ENCODE measurements around the gene SNAPC3. TPM values are rescaled to one million over a fixed set of nuclear protein-coding genes. Genes with fewer than 3 reads are reported as not detected.

SNAPC3 gene
- total and polyA plus RNA-seq, 2 of the 4 experiments (the other 2 are of a cell fraction) = 22.0 to 31.0 TPM

GRCh38 chr9:15480028-15480427, 57.4 kb downstream of the SNAPC3 start:
- H3K9me3 ChIP-seq (ENCODE audit: control insufficient read depth, insufficient read depth, low read length) = no peaks in the 10 kb centered on the region
- no peak overlapping the region for H2BK20ac ChIP-seq (ENCODE audit: low read depth, low read length)
- no peak overlapping the region for H3K9ac ChIP-seq (ENCODE audit: low read depth, low read length)
- in situ Hi-C loops (cut with MboI; ENCODE audit: low sequenced_read_pairs) = no loop called here
- H2BK5ac ChIP-seq (ENCODE audit: low read depth, low read length, poor library complexity, severe bottlenecking) = no peak overlapping the region
- dilution Hi-C loops (cut with HindIII; ENCODE audit: low sequenced_read_pairs, unreplicated experiment) = no loop called here
- H2BK120ac ChIP-seq (ENCODE audit: low read depth, low read length) = no peak overlapping the region
- no peaks in the 10 kb centered on the region for H4K20me1 ChIP-seq (ENCODE audit: insufficient read depth, low read length)
- no peak overlapping the region for H3K27ac ChIP-seq (ENCODE audit: insufficient read depth, low read length)
- ATAC-seq (ENCODE audit: low read depth) (no peak), DNase-seq (no peak)
- H3K4ac ChIP-seq (ENCODE audit: low read depth, low read length) = no peak overlapping the region
- CTCF ChIA-PET = no interaction called here
- no peak overlapping the region for H2BK15ac ChIP-seq (ENCODE audit: low read depth, low read length)
- no peak overlapping the region for H2AK9ac ChIP-seq (replicated peaks; ENCODE audit: low read depth, low read length, poor library complexity)
- no peak overlapping the region for H4K5ac ChIP-seq (ENCODE audit: low read depth, low read length)
- BruUV-seq (replicated peaks) = no TSS peak
- H3K79me1 ChIP-seq (ENCODE audit: low read depth in 1 of 2, low read length in 2 of 2) = peaks cover 10 to 19% of the 10 kb centered on the region in 2 experiments
- no peak overlapping the region for H3K18ac ChIP-seq (ENCODE audit: low read depth, low read length)
- H4K8ac ChIP-seq (ENCODE audit: low read depth in 2 of 2, low read length in 2 of 2) = no peak overlapping the region
- no peaks in the 10 kb centered on the region for H3K27me3 ChIP-seq (ENCODE audit: control insufficient read depth, insufficient read depth, low read length)
- H3K36me3 ChIP-seq (ENCODE audit: control insufficient read depth, insufficient read depth, low read length) = peaks cover 9% of the 10 kb centered on the region
- H3K4me2 ChIP-seq (ENCODE audit: low read depth, low read length) = no peak overlapping the region
- no peaks in the 10 kb centered on the region for H3K4me1 ChIP-seq (ENCODE audit: control insufficient read depth, insufficient read depth, low read length)
- no peaks in the 10 kb centered on the region for H3K9me1 ChIP-seq (ENCODE audit: insufficient read depth, low read length)
- intact Hi-C loops (cut with micrococcal nuclease) = no loop called here
- H3K4me3 ChIP-seq (ENCODE audit: insufficient read depth, low read depth, low read length) = no peak overlapping the region
- WGBS, 2 experiments (ENCODE audit: extremely low coverage in 2 of 2, insufficient read length in 1 of 2) = no CpG with 5 or more reads among the region's 1 CpG
- no peak overlapping the region for H4K91ac ChIP-seq (ENCODE audit: insufficient read depth, low read depth, low read length)
- no peak overlapping the region for H2AFZ ChIP-seq (replicated peaks; ENCODE audit: low read length, poor library complexity)
- POLR2A ChIA-PET (ENCODE audit: unreplicated experiment) = no interaction called here
- TF ChIP-seq CEBPB (IDR thresholded peaks at IDR 0.05; ENCODE audit: low read depth, low read length) (no peak), MAZ (IDR thresholded peaks at IDR 0.05; ENCODE audit: borderline replicate concordance, low read depth, low read length) (no peak), BHLHE40 (IDR thresholded peaks at IDR 0.05; ENCODE audit: low read depth, low read length) (no peak), MAFK (IDR thresholded peaks at IDR 0.05; ENCODE audit: low read depth, low read length) (no peak), FOS (IDR thresholded peaks at IDR 0.05; ENCODE audit: low read depth, low read length) (no peak), CHD1 (IDR thresholded peaks at IDR 0.05; ENCODE audit: low read depth, low read length) (no peak), RAD21 (IDR thresholded peaks at IDR 0.05; ENCODE audit: low read length) (no peak), RFX5 (IDR thresholded peaks at IDR 0.05; ENCODE audit: low read depth, low read length) (no peak), USF2 (IDR thresholded peaks at IDR 0.05; ENCODE audit: low read depth, low read length) (no peak), POLR2A (IDR thresholded peaks at IDR 0.05; ENCODE audit: low read depth, low read length) (no peak), MXI1 (IDR thresholded peaks at IDR 0.05; ENCODE audit: borderline replicate concordance, low read depth, low read length) (no peak), ELK1 (IDR thresholded peaks at IDR 0.05; ENCODE audit: borderline replicate concordance, low read depth, low read length) (no peak), NFE2L2 (IDR thresholded peaks at IDR 0.05; ENCODE audit: low read depth, low read length) (no peak)
- H3K14ac ChIP-seq (replicated peaks; ENCODE audit: low read depth, low read length) = no peak overlapping the region
- no peak overlapping the region for H3K56ac ChIP-seq (ENCODE audit: extremely low read depth, insufficient read depth, low read length)
- H3K23ac ChIP-seq (ENCODE audit: low read depth, low read length) = no peak overlapping the region
- H2AK5ac ChIP-seq (ENCODE audit: low read depth, low read length) = no peak overlapping the region

Measured in IMR-90 (cell line).